ENCODE data around the gene FAM180A.

- TF ChIP-seq, protein P1, sequence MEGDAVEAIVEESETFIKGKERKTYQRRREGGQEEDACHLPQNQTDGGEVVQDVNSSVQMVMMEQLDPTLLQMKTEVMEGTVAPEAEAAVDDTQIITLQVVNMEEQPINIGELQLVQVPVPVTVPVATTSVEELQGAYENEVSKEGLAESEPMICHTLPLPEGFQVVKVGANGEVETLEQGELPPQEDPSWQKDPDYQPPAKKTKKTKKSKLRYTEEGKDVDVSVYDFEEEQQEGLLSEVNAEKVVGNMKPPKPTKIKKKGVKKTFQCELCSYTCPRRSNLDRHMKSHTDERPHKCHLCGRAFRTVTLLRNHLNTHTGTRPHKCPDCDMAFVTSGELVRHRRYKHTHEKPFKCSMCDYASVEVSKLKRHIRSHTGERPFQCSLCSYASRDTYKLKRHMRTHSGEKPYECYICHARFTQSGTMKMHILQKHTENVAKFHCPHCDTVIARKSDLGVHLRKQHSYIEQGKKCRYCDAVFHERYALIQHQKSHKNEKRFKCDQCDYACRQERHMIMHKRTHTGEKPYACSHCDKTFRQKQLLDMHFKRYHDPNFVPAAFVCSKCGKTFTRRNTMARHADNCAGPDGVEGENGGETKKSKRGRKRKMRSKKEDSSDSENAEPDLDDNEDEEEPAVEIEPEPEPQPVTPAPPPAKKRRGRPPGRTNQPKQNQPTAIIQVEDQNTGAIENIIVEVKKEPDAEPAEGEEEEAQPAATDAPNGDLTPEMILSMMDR (conservative IDR thresholded peaks at IDR 0.05; ENCODE audit: low read length): no peak
- TF ChIP-seq EZH2phosphoT487 (IDR thresholded peaks at IDR 0.05; ENCODE audit: borderline replicate concordance, low read depth, low read length): no peak
Measured at GRCh38 chr7:135718794-135719437, 29.7 kb downstream of the FAM180A start.
